HG03520 (cell line): Measurements from ENCODE around the gene CYB5B.
"Not testable (repeated sequence)": the region's sequence is repeated elsewhere in the genome, so short reads cannot be mapped to it uniquely, and the experiment has no call there.

Source experiments
- ATAC-seq: cut with Tn5 transposase; IDR thresholded peaks from one replicate; pipeline ENCODE4 v1.9.1; 2021; ENCODE audit warnings: mild to moderate bottlenecking, moderate library complexity; ENCODE audit not compliant: unreplicated experiment

The CYB5B gene

DNA sequence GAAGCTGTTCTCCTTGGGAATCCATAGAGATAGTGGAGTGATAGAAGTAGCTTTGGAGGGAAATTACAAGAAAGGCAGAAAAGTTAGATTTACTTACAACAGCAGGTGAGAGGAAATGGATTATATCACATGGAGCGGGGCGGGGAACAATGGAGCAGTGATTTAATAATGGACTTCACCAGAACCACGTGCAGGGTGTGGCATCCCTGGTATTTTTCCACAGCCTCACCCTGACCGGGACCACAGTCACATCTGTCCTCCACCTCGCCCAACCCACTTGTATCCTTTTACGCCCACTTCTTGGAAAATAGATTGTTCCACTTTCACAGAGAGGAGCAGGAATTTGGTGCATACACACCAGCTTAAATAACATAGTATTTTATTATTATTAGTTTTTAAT, 15.9 kb upstream of the CYB5B start:
- ATAC-seq = no peak

DNA sequence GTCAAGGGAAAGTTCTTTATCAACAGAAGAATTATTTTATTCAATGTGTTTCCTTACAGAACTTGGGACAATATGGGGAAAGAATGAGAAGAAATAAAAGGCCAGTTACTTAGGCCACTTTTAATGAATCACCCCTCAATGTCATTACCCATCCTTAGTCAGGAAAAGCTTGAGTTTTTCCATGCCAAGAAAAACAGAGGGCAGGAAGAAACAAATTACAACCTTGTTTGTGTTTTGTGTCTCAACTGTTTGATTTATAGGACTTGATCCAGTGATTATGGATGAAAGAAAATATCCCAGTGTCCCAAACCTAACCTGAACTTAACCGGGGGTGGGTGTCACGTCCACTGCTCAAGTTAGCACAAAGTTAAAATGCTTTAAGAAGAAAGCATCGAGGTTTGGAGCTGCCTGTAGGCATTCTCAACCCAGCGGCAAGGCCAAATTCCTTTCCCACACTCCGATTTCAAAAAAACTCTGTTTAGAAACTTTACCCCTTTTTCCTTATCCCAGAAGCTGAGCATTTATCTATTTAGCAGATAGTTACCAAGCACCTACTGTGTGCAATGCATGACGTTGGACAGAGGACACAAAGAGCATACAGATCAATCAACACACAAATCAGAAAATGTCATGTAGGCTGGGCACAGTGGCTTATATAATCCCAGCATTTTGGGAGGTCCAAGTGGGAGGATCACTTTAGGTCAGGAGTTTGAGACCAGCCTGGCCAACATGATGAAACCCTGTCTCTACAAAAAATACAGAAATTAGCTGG, 14.0 kb upstream of the CYB5B start:
- no peak for ATAC-seq

DNA sequence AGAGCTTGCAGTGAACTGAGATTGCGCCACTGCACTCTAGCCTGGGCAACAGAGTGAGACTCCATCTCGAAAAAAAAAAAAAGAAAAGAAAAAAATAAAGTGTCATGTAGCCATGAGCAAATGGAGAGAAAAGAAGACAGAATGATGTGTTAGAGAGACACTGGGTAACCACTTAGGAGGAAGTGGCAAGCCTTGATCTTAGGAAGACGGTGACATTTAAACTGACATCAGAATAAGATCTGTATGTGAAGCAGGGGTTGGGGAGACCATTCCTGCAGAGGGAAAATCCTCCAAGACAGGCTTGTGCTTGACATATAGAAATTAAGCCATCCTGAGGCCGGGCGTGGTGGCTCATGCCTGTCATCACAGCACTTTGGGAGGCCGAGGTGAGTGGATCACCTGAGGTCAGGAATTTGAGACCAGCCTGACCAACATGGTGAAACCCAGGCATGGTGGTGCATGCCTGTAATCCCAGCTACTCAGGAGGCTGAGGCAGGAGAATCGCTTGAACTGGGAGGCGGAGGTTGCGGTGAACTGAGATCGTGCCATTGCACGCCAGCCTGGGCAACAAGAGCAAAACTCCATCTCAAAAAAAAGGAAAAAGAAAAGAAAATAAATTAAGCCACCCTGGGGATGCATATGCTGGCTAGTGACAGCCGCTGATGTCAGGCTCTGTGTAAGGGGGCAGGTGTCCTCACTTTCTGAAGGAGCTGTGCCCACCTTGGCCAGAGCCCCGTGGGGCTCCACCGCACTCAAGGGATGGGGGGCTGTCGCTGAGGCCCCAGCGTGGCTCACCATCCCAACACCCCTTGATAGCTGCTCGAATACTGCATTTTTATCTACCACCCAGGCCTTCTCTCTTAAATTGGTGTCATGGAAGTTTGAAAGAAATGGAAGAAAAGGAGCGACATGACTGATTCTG, 13.1 kb upstream of the CYB5B start:
- no peak for ATAC-seq

DNA sequence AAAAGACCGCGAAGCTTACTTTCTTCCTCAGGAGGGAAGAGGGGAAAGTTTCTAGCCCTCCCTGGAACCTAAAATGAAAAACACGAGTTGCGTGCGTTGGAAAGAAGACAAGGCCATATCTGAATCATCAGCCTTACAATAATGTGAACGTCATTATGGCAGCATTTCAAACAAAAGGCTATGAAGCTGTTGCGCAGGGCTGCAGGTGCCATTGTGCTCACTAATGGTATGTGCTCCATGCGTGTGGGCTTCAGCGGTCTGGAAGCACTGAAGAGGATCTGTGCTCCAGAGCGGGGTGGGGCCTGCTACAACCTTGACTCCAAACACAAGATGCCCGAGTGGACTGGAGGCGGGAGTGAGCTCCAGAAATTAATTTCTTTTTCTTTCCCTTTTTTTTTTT, 12.1 kb upstream of the CYB5B start:
- no peak for ATAC-seq

DNA sequence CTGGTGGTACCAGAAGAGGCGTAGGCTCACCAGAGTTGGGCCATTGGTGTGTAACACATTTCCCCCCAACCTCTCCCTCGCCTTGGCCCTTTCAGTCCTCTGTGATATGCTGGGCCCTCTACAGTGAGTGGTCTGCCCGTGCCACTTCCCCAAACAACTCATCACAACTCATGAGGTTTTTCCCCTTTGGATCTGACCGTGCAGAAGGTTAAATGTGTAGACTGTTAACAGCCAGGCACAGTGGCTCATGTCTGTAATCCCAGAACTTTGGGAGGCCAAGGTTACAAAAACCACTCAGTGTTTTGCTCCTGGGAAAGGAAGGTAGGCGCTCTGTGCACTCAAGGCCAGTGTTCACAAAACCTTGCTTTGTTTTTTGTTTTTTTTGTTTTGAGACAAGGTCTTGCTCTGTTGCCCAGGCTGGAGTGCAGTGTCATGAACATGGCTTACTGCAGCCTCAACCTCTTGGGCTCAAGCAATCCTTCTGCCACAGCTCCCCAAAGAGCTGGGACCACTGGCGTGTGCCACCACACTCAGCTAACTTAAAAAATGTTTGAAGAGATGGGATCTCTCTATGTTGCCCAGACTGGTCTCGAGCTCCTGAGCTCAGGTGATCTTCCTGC, 11.3 kb upstream of the CYB5B start:
- ATAC-seq = no peak

DNA sequence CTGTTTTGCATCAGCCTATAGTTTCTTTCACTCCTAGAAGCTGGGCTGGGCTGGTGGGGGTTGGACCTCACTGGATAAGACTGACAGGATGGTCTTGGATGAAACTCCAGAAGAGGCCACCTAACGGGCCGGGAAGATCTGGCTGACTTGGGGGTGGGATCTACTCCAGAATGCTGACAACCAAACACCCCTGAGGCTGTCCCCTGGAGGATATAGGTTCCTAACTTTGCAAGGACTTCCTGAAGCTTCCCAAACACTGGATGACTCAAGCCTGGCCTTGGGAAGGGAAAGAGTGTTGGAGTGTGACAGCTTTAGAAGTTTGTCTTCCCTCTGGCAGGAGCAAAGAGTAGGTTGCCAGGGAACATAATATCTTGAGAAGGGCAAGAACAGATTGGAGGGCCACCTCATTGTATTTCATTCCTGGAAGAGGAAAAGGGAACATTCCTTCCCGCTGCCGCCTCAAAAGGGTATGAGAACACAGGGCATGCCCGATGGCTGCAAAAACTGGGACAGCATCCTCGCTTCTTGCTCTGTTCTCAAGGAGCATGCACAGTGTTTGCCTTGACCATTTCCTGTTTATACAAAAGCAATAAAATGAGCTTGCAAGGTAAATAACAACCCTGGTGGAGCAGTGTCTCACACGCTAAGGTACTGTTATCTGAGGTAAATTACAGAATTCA, 6.8 kb upstream of the CYB5B start:
- ATAC-seq = no peak

DNA sequence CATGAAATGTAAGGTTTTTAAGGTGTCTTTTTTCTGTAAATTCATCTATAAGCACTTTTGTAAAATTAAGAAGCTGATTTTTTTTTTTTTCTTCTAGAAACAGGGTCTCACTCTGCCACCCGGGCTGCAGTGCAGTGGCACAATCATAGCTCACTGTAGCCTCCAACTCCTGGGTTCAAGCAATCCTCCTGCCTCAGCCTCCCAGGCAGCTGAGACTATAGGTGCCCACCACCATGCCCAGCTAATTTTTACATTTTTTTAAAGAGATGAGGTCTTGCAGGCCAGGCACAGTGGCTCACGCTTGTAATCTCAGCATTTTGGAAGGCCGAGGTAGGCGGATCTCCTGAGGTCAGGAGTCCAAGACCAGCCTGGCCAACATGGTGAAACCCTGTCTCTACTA, 4.5 kb upstream of the CYB5B start:
- no peak for ATAC-seq

DNA sequence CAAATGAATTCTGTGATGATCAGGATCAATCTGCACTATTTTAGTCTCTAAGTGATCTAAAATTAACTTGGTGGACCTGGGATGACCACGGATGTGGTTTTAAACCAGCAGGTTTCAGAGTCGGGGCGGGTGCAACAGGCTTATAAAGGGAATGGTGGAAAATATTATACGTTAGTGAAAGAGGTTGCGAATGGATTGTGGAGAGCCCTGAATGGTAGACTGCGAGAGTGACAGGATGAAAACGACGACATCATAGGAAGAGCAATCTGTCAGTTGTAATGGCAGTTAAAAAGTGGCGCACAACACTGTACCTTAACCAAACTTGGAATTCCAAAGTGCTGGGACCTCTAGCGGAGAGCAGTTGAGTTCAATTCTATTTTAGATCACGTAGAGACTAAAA, 1.2 kb upstream of the CYB5B start:
- no peak for ATAC-seq

DNA sequence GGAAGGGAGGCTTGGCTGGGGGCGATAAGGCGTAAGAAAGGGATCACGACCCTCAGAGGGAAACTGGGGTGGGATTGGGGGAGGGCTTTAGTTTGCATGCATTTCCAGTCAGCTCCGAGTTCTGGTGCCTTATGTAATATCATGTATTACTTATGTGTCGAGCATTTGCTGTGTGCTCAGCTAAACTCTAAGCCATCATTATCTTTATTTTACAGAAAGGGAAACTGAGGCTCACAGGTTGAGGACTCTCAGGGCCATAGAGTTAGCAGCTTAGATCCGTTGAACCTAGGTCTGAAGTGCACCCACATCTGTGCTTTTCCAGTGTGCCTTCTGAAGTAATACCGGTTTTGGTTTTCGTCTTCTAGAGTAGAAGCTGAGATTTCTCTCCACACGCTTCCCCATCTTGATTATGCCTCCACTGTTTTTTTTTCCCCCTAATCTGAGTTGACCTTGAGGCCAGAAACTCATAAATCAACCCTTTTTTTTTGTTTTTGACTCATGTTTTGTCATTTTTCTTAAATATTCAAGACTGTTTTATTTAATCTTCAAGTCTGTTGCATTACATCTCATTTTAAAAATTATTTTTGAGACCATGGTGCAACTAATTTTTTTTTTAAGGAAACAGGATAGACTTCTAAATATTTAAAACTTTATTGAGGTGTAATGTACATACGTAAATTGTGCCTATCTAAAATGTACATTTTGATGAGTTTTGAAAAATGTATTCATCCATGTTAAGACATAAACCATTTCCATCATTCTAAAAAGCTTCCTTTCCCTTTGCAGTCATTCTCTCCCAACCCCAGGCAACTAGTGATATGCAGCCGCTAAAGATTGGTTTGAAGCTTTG, 741 bp downstream of the CYB5B start:
- no peak for ATAC-seq

DNA sequence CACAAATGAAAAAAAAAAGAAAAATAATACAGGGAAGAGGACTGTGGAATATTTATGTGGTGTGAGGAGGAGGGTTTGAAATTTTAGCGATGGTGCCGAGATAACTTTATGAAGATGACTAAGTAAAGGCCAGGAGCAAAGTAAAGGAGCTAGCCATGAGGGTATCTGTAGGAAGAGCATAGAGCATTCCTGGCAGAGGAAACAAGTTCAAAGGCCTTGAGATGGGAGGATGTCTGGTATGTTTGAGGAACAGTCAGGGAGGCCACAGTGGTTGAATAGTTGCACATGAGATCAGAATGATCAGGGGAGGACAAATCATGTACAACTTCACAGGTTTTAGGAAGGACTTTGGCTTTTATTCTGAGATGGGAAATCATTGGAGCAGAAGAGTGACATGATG, 4.2 kb downstream of the CYB5B start:
- no peak for ATAC-seq

DNA sequence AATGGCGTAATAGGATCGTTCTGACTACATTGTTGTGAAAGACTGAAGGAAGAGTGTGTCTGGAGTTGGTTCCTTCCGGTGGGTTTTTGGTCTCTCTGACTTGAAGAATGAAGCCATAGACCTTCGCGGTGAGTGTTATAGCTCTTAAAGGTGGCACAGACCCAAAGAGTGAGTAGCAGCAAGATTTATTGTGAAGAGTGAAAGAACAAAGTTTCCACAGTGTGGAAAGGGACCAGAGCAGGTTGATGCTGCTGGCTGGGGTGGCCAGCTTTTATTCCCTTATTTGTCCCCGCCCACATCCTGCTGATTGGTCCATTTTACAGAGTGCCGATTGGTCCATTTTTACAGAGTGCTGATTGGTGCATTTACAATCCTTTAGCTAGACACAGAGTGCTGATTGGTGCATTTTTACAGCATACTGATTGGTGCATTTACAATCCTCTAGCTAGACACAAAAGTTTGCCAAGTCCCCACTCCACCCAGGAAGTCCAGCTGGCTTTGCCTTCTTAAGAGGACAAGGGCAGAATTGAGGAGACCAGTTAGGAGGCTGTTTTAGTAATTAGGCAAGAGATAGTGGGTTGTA, 4.7 kb downstream of the CYB5B start:
- ATAC-seq = not testable (repeated sequence)

DNA sequence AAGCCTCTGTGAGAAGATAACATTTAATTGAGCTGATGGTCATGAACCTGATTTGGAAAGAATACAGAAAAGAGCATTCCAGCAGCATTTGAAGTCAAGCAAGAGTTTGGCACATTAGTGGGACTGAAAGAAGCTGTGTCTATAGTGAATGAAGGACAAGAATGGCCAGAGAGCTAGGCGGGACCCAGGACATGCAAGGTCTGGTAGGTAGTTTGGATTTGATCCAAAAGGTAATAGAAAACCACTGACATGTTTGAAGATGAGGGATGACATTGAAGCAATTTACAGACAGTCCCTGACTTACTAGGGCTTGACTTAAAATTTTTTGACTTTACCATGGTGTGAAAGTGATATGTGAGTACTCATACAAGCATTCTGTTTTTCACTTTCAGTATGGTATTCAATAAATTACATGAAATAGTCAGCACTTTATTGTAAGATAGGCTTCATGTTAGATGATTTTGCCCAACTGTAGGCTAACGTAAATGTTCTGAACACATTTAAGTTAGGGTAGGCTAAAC, 7.6 kb downstream of the CYB5B start:
- no peak for ATAC-seq

DNA sequence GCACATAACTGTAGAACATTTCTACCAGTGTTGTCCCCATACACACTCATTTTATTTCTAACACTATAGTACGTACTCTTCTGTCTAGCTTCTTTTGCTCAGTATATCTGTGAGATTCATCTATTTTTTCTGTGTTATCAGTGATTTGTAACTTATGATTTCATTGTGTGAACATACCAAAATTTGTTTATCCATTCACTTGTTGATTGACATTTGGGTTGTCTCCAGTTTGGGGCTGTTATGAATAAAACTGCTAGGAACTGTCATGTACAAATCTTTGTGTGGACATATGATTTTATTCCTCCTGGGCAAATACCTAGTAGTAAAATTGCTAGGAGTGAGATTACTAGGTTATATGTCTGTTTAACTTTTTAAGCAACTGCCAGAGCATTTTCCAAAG, 9.6 kb downstream of the CYB5B start:
- no peak for ATAC-seq

DNA sequence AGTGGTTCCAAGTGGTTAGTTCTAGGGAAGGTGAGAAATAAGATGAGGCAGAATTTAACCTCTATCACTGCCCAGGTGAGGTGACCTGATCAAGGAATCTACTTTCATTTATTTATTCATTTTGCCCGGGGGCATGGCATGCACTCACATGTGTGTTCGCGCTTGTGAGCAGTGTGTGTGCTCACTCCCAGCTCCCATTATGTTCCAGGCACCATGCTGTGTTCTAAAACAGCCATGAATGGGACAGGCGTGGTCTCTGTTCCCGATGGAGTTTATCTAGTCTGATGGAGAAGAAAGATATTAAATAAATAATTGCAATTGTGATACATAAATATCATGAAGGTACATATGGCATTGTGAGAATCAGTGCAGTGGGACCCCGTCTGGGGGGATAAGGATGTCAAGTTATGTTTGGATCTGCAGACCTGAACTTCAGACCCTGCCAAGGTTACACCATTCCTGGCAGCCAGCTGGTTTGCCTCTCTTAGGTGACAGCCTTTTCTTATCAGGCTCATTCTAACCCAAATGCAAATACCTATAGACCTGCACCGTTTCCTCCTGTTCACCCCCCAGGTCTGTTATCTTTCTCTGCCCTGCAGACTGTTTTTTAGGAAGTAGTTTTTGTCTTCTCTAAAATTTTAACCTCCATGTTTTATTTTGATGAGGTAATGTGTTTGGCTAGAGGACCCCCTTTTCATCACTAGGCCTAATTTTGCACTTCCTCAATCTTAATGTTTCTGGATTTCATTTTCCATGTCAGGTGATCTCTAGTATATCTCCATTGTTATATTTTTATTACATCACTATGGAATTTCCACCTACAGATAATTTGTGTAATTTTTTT, 11.8 kb downstream of the CYB5B start:
- ATAC-seq = no peak

DNA sequence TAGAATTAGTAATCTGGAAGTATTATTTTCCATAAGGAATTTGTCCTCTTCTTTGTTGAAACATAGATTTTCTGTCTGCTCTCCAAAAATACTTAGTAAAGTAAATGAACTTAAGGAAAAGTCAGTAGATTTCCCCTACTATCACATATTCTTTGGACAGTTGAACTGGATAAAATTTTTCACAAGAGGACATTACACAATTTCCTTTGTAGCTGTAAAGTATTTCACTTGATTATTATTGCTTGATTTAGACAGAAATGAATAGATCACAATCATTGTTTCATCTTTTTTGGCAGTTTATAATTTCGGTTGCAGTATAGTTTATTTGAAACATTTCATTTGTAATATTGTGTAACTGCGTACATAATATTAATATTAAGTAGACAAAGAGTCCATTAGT, 12.5 kb downstream of the CYB5B start:
- ATAC-seq = no peak

DNA sequence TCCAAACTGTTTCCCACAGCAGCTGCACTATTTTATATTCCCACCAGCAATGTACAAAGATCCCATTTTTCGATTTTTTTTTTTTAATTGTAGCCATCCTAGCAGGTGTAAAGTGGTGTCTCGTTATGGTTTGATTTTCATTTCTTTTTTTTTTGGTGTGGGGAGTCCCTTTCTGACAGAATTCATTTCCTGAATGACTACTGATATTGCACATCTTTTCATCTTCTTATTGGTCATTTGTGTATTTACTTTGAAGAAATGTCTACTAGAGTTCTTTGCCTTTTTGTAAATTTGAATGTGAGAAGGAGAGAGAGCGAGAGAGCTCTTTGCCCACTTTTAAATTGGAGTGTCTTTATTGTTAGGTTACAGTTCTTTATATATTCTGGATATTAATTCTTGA, 14.0 kb downstream of the CYB5B start:
- no peak for ATAC-seq

DNA sequence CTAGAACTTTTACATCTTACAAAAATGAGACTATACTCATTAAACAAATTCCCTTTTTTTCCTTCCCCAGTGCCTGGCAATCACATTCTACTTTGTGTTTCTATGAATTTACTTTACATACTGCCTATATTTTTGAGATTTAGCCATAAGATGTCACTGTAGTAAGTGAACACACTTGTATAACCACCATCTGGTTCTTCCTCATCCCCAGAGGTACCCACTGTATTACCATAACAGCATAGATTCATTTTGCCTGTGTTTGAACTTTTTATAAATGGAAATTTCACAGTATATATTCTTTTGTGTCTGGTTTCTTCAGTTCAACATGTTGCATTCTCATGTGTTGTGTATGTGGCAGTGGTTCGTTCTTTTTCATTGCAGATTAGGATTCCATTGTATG, 15.8 kb downstream of the CYB5B start:
- ATAC-seq = no peak

DNA sequence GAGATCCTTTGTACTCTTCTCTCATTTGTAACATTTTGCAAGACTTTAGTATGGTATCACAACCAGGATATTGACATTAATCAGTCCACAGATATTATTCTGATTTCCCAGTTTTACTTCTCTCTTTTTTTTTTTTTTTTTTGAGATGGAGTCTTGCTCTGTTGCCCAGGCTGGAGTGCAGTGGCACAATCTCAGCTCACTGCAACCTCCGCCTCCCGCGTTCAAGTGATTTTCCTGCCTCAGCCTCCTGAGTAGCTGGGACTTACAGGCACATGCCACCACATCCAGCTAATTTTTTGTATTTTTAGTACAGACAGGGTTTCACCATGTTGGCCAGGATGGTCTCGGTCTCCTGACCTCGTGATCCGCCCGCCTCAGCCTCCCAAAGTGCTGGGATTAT, 16.6 kb downstream of the CYB5B start:
- not testable (repeated sequence) for ATAC-seq
